Esophagus squamous epithelium (tissue), 4 donors: ENCODE results near the gene GINS1.

Source experiments
- CTCF ChIP-seq, 6 experiments: fragments of 450-650 bp in 4 of 6; fragments of 200-600 bp in 2 of 6; sonication (generic) in 2 of 6; IDR thresholded peaks; one replicate each; pipeline ENCODE4 v1.5.1; 2016 to 2019; ENCODE audit warnings: antibody characterized with exemption in 6 of 6, mild to moderate bottlenecking in 4 of 6, moderate library complexity in 4 of 6
- POLR2A ChIP-seq, 4 donors: fragments of 450-650 bp; IDR thresholded peaks; one replicate each; pipeline ENCODE4 v1.6.1; 2017; ENCODE audit warnings: antibody characterized with exemption in 4 of 4, mild to moderate bottlenecking in 4 of 4, moderate library complexity in 3 of 4

- TF ChIP-seq CTCF (IDR thresholded peaks at IDR 0.05) (no peak), POLR2A (IDR thresholded peaks at IDR 0.05) (no peak)
Observed at GRCh38 chr20:25368976-25369375, 38.5 kb upstream of the GINS1 start.
